IPS-11a (cell line): ENCODE data around the gene FGFR2.

Experiments
- H3K4me3 ChIP-seq: one replicate; pipeline ENCODE4 v1.5.1; 2013; ENCODE audit warnings: low read depth, low read length, control low read depth

FGFR2 gene

GRCh38 chr10:121459279-121459621, 139.0 kb downstream of the FGFR2 start:
- H3K4me3 ChIP-seq: no peak overlapping the region

- H3K4me3 ChIP-seq: no peak overlapping the region
Measured at GRCh38 chr10:121457729-121458128, 140.5 kb downstream of the FGFR2 start.

GRCh38 chr10:121455377-121455776, 142.9 kb downstream of the FGFR2 start:
- no peak overlapping the region for H3K4me3 ChIP-seq

- H3K4me3 ChIP-seq: no peak overlapping the region
Measured at GRCh38 chr10:121454781-121455180, 143.5 kb downstream of the FGFR2 start.

GRCh38 chr10:121453160-121453559, 145.1 kb downstream of the FGFR2 start:
- no peak overlapping the region for H3K4me3 ChIP-seq

- no peak overlapping the region for H3K4me3 ChIP-seq
Measured at GRCh38 chr10:121452581-121452980, 145.7 kb downstream of the FGFR2 start.

GRCh38 chr10:121450247-121450646, 148.0 kb downstream of the FGFR2 start:
- no peak overlapping the region for H3K4me3 ChIP-seq

- no peak overlapping the region for H3K4me3 ChIP-seq
Measured at GRCh38 chr10:121449482-121449924, 148.7 kb downstream of the FGFR2 start.

- no peak overlapping the region for H3K4me3 ChIP-seq
Measured at GRCh38 chr10:121448766-121449421, 149.3 kb downstream of the FGFR2 start.

GRCh38 chr10:121444520-121445165, 153.6 kb downstream of the FGFR2 start:
- H3K4me3 ChIP-seq: no peak overlapping the region

- no peak overlapping the region for H3K4me3 ChIP-seq
Measured at GRCh38 chr10:121442086-121442935, 155.9 kb downstream of the FGFR2 start.

GRCh38 chr10:121440461-121440860, 157.8 kb downstream of the FGFR2 start:
- H3K4me3 ChIP-seq: no peak overlapping the region

- H3K4me3 ChIP-seq: no peak overlapping the region
Measured at GRCh38 chr10:121438333-121438732, 159.9 kb downstream of the FGFR2 start.

GRCh38 chr10:121437596-121437995, 160.6 kb downstream of the FGFR2 start:
- H3K4me3 ChIP-seq: no peak overlapping the region

GRCh38 chr10:121436630-121437341, 161.5 kb downstream of the FGFR2 start:
- no peak overlapping the region for H3K4me3 ChIP-seq

- H3K4me3 ChIP-seq: no peak overlapping the region
Measured at GRCh38 chr10:121436281-121436629, 162.0 kb downstream of the FGFR2 start.

GRCh38 chr10:121435099-121435875, 163.0 kb downstream of the FGFR2 start:
- H3K4me3 ChIP-seq: no peak overlapping the region

- no peak overlapping the region for H3K4me3 ChIP-seq
Measured at GRCh38 chr10:121433965-121434364, 164.3 kb downstream of the FGFR2 start.

GRCh38 chr10:121428867-121429266, 169.4 kb downstream of the FGFR2 start:
- H3K4me3 ChIP-seq: no peak overlapping the region
